GM23338 (cell line): Measurements from ENCODE around the gene AP2A2.

Source experiments
- CREB1 ChIP-seq: fragments of 250-450 bp; sonication (Bioruptor Pico); IDR thresholded peaks from 2 replicates; pipeline ENCODE4 v1.5.0; 2020; ENCODE audit warnings: low read depth, mild to moderate bottlenecking, moderate library complexity
- CTCF ChIP-seq, 2 experiments: fragments of 200-600 bp in 1 of 2; sonication (generic) in 1 of 2; conservative IDR thresholded peaks; 2 replicates each; pipeline versions ENCODE4 v1.5.1 to v1.6.1; 2016 to 2017; ENCODE audit warnings: antibody characterized with exemption in 2 of 2, low read depth in 2 of 2, mild to moderate bottlenecking in 2 of 2, moderate library complexity in 1 of 2
- ETS1 ChIP-seq: IDR thresholded peaks from 2 replicates; pipeline ENCODE4 v1.6.1; 2016; ENCODE audit warnings: antibody characterized with exemption
- EZH2 ChIP-seq: fragments of 200-600 bp; sonication (generic); IDR thresholded peaks from one replicate; pipeline ENCODE4 v1.8.0; 2017; ENCODE audit warnings: antibody characterized with exemption, mild to moderate bottlenecking, low read depth; ENCODE audit not compliant: unreplicated experiment
- EZH2phosphoT487 ChIP-seq: fragments of 200-600 bp; sonication (generic); IDR thresholded peaks from one replicate; pipeline ENCODE4 v1.8.1; 2018; ENCODE audit warnings: antibody characterized with exemption; ENCODE audit not compliant: unreplicated experiment
- JUNB ChIP-seq: IDR thresholded peaks from one replicate; pipeline ENCODE4 v1.6.1; 2016; ENCODE audit warnings: antibody characterized with exemption; ENCODE audit not compliant: unreplicated experiment
- POLR2AphosphoS5 ChIP-seq: IDR thresholded peaks from 2 replicates; pipeline ENCODE4 v1.6.1; 2016; ENCODE audit warnings: antibody characterized with exemption, low read depth
- REST ChIP-seq: IDR thresholded peaks from one replicate; pipeline ENCODE4 v1.6.1; 2018; ENCODE audit warnings: antibody characterized with exemption; ENCODE audit not compliant: unreplicated experiment
- ZNF331 ChIP-seq: fragments of 250-450 bp; sonication (Bioruptor Pico); IDR thresholded peaks from 2 replicates; pipeline ENCODE4 v1.5.0; 2020; ENCODE audit warnings: low read depth, mild to moderate bottlenecking, moderate library complexity

- no peak for TF ChIP-seq REST
- TF ChIP-seq CTCF (conservative IDR thresholded peaks at IDR 0.05; ENCODE audit: low read depth in 2 of 2) = no peak
- no peak for TF ChIP-seq EZH2
- no peak for TF ChIP-seq CREB1
- TF ChIP-seq POLR2AphosphoS5 = no peak
- TF ChIP-seq ETS1 = no peak
- TF ChIP-seq EZH2phosphoT487 = no peak
- TF ChIP-seq ZNF331 (CRISPR knock-in tag) = no peak
- TF ChIP-seq JUNB = no peak
Observed at GRCh38 chr11:937841-938261, 12.2 kb downstream of the AP2A2 start.
